GM15510 (cell line): ENCODE results near the gene CSKMT.

Source experiments
- POLR2A ChIP-seq: IDR thresholded peaks from 3 replicates; pipeline ENCODE4 v1.6.1; 2011; ENCODE audit warnings: borderline replicate concordance; ENCODE audit not compliant: insufficient read length; ENCODE audit errors: extremely low read depth

Gene CSKMT

DNA sequence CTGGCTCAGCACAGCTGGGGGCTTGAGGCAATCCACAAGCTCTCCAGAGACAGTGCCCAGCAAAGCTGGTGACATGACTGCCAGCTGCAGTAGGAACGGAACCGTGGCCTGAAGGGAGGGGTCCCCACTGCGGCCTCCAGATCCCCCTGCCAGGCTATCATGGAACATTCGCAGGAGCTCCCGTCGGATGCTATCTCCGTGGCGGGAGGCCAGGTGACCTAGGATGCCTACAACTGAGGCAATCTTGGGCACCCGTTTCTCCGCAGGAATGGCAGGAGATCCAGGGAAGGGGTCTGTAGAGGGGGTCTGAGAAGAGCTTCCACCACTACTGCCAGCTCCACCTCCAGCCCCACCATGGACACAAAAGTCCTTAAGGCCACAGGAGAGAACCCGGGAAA is 16.1 kb upstream of the CSKMT start:
- TF ChIP-seq POLR2A = no peak

DNA sequence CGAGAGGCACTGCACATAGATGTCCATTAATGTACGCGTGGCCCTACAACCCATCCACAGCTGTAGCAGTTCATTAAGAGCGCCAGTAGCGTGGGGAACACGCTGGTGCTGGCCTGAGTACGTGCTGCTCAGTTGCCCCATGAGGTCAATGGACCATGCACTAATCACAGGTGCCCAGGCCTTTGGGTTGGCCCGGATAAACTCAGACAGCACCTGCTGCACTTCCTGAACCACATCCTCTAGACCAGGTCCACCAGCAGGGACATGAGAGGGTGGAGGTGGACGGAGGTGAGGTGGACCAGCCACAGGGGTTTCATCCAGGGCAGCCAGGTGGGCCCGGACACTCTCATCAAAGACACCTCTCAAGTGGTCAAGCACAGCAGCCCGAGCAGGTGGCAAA is 15.6 kb upstream of the CSKMT start:
- no peak for TF ChIP-seq POLR2A

DNA sequence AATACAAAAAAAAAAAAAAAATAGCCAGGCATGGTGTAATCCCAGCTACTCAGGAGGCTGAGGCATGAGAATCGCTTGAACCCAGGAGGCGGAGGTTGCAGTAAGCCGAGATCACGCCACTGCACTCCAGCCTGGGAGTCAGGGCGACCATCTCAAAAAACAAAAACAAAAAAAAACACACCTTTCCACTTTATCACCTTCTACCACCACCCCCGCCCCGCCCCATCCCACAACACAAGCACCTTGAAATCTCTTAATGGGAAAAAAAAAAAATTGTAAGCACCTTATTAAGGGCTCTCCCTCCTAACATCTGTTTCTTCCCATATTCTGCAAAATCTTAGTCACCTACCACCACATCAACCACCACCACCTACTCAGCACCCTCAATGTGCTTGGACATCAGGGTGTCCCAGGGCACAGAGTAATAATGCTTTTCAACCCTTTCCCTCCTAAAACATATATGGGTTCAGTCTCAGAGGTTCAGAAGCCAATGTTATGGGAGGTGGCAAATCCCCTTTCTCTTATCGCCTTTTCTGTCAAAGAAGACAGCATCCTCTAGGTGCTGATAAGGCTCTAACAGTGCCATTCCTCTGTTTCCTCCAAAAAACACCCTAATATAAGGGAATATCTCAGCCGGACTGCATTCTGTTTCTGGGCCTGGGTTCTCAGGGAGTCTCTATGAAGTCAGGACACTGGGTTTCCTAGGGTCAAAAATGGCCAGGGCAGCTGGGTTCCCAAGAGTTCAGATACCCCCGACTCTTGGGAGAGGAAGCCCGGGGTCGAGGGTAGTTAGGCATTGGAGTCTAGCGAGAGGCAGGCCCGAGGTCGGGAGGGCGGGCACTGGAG is 12.7 kb upstream of the CSKMT start:
- TF ChIP-seq POLR2A = no peak

DNA sequence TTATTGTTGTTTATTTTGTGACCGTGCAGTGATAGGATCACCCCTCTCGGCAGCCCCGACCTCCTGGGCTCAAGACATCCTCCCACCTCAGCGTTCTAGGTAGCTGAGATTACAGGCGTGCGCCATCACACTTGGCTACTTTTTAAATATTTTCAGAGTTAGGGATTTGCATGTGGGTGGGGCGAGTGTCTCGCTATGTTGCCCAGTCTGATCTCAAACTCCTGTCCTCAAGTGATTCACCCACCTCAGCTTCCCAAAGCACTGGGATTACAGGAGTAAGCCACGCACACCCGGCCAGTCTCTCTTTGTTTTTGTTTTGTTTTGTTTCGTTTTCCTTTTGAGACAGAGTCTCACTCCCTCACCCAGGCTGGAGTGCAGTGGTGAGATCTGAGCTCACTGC is 10.8 kb upstream of the CSKMT start:
- TF ChIP-seq POLR2A = no peak

DNA sequence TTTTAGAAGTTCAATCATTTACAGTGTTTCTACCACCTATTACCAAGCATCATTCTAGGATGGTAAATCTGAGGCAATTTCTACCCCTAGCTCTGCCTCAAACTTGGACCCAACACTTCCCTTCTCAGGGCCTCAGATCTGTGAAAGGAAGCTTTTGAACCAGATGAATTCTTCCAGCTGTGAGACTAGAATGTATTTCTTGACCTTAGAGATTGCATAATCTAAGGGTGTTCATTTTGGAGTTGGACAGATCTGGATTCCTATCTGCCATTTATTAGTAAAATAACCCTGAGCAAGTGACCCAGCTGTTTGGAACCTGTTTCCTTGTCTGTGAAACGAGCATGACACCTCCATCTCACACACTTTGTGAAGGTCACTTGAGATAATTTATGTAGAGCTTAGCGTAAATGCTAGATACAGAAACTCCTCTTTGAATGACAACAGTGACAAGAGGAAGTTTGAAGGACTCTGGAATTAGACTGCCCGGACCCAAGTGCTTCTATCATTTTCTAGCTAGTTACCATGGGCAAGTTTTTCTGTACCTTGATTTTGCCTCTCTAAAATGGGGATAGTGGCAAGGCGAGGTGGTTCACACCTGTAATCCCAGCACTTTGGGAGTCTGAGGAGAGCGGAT is 8.2 kb upstream of the CSKMT start:
- no peak for TF ChIP-seq POLR2A

DNA sequence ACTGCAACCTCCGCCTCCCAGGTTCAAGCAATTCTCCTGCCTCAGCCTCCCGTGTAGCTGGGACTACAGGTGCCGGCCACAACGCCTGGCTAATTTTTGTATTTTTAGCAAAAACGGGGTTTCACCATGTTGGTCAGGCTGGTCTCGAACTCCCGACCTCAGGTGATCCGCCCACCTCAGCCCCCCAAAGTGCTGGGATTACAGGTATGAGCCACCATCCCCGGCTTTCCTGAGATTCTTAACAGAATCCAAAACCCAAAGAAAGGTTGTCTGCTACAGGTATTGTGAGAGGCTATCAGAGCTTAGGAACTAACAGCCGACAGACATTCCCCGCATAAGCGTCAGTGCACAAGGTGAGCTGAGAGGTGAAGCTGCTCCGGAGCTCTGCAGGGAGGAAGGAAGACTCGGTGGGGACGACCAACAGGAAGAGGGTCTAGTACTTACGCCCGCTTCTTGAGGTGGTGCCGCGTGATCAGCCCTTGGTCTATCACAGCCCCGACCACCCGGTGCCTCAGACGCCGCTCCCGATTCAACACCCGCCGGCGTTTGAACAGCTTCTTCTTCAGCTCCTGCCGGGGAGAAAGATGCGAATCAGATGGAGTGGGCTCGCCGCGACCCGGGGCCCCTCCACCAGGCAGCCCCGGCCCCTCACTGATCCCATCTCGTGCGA is 572 bp upstream of the CSKMT start:
- no peak for TF ChIP-seq POLR2A

DNA sequence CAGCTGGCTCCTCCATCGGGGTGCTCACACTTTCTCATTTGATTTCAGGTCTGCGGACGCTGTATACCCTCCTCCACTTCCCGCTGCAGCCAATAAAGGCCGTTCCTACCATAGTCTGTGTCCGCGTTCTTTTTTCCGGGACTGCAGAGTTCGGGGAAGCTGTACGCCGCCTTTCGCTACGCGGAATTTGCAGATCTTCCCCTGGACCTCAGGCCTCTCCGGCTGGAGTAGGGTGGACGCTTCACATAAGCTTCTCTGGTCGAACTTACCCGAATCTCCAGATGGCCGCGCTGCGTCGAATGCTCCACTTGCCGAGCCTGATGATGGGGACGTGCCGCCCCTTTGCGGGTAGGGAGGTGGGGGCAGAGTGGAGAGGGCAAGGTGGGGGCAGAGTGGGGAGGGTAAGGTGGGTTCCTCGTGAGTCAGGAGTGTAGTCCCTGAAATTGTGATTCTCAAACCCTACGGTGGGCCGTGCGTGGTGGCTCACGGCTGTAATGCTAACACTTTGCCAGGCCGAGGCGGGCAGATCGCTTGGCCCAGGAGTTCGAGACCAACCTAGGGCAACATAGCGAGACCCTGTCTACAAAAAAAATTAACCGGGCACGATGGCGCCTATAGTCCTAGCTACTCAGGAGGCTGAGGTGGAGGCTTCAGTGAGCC is 617 bp downstream of the CSKMT start:
- TF ChIP-seq POLR2A = peak; percentile 9

DNA sequence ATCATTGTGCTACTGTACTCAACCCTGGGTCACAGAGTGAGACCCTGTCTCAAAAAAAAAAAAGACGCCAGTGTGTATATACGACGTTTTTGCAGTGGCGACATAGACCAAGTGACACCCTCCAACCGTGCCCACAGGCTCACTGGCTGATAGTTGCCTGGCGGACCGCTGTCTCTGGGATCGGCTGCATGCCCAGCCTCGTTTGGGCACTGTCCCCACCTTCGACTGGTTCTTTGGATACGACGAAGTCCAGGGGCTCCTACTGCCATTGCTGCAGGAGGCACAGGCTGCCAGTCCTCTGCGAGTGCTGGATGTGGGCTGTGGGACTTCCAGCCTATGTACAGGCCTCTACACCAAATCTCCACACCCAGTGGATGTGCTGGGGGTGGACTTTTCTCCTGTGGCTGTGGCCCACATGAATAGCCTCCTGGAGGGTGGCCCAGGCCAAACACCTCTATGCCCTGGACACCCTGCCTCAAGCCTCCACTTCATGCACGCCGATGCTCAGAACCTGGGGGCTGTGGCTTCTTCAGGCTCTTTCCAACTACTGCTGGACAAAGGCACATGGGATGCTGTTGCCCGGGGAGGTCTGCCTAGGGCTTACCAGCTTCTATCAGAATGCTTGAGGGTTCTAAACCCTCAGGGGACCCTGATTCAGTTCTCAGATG is 1.3 kb downstream of the CSKMT start:
- peak; percentile 38 for TF ChIP-seq POLR2A

DNA sequence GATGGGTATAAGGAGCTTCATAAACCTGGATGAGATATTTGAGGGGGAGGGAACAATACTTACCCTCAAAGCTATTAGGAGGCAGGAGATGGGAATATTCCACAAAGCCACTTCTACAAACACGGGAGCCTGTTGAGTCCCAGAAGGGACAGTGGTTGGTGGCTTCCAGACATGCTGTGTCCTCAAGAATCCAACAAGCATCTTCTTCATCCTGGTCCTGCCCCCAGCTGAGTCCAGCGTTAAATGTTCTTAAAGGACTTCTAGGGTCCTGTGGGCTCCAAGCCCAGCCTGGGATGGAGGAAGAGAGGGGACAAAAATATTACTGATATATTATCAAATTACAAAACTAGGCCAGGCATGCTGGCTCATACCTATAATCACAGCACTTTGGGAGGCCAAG is 2.3 kb downstream of the CSKMT start:
- no peak for TF ChIP-seq POLR2A

DNA sequence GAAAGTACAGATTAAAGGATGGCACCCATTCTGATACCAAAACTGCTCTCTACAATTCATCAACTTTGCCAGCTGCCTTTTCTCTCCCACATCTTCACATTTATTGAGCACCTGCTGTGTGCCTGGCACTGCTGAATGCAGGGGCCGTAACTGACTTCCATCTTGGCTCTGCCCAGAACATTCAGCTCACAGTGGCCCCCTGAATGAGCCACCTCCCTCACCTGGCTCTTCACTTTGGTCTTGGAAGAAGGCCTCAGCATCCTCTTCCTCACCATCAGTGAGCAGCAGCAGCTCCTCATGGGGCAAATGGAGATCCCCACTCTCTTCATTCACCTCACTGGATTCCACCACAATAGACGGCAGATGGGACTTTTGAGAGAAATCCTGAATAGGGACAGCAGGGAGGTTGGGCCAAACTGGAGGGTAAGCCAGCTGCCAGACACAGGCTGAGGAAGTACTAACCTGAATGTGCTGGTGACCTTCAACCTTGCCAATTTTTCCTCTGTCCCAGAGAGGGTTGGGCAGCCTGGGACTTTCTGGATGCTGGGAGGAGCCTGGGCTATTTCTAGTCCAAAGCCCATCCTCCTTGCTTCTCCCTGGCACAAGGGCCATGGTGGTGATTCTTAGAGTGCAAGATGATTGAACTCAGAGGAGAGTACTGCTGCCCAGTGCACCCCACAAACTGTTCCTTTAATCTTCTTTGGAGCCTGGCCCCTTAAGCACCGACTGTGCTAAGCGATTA is 4.5 kb downstream of the CSKMT start:
- TF ChIP-seq POLR2A = peak; percentile 5

DNA sequence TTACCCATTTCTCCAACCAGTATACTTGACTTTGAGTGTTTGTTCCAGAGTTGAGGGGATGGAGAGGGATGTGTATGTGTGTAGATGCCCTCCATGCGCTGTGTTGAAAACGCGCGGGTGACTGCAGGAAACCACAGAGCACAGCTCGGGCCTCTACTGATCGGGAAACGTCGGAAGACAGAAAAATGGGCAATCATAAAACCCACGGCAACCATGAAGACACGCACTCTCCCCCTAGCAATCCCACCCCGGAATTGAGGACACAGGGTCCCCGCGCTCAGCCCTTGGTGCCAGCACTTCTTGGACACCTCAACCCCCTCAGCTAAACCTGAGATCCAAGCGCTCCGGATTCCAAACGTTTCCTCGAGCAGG is 6.1 kb downstream of the CSKMT start:
- TF ChIP-seq POLR2A = no peak

DNA sequence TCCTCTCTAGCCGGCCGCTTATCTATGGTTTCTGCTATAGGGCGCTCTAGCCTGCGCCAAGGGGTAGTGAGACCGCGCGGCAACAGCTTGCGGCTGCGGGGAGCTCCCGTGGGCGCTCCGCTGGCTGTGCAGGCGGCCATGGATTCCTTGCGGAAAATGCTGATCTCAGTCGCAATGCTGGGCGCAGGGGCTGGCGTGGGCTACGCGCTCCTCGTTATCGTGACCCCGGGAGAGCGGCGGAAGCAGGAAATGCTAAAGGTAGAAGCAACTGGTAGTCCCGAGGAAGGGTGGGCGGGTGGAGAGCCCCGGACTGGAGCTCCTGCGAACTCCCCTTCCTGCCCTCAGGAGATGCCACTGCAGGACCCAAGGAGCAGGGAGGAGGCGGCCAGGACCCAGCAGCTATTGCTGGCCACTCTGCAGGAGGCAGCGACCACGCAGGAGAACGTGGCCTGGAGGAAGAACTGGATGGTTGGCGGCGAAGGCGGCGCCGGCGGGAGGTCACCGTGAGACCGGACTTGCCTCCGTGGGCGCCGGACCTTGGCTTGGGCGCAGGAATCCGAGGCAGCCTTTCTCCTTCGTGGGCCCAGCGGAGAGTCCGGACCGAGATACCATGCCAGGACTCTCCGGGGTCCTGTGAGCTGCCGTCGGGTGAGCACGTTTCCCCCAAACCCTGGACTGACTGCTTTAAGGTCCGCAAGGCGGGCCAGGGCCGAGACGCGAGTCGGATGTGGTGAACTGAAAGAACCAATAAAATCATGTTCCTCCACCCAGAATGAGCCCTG is 6.7 kb downstream of the CSKMT start, which contains the start of the genes LBHD1 and UQCC3:
LBHD1 (minus strand) TSS at position 660 of the 782 bp plus-strand sequence. CDS start 2,236 bp downstream, outside the sequence.
UQCC3 (plus strand) TSS at position 66 of the 782 bp plus-strand sequence; CDS start at position 139, 73 bp downstream.
- TF ChIP-seq POLR2A = peak; percentile 79

DNA sequence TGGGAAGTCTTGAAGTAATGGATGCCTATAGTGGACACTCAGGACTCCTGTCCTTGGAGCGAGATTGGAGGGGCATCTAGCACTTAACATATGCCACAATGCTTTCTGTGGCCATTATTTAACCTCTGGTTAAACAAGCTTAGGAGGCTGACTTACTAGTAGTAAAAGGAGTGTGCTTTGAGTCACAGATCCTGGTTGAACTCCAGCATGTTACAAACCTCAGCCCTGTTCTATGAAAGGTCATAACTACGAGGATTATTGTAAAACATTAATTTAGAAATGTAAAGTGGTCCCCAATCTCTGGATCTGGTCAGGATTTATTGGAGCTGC is 8.0 kb downstream of the CSKMT start:
- TF ChIP-seq POLR2A = no peak
